Trophoblast cell (in vitro differentiated cells and primary cell): ENCODE results near the gene CRABP2.

Source experiments
- DNase-seq, 2 donors: peaks; one replicate each; pipeline ENCODE4 v3.0.0-alpha.2; 2016
- H2AFZ ChIP-seq: 2 replicates; pipeline ENCODE4 v1.6.1; 2013; ENCODE audit warnings: low read length, moderate library complexity, mild to moderate bottlenecking; ENCODE audit not compliant: insufficient read depth, poor library complexity
- H2AK5ac ChIP-seq: 2 replicates; pipeline ENCODE4 v1.6.1; 2013; ENCODE audit warnings: mild to moderate bottlenecking, low read length
- H2BK120ac ChIP-seq: 2 replicates; pipeline ENCODE4 v1.6.1; 2013; ENCODE audit warnings: low read length, mild to moderate bottlenecking, moderate library complexity; ENCODE audit not compliant: insufficient read depth, poor library complexity
- H2BK12ac ChIP-seq: 2 replicates; pipeline ENCODE4 v1.6.1; 2013; ENCODE audit warnings: mild to moderate bottlenecking, low read length, moderate library complexity
- H2BK5ac ChIP-seq: 2 replicates; pipeline ENCODE4 v1.6.1; 2013; ENCODE audit warnings: low read length, low read depth, moderate library complexity, mild to moderate bottlenecking; ENCODE audit not compliant: poor library complexity
- H3K14ac ChIP-seq: 2 replicates; pipeline ENCODE4 v1.6.1; 2013; ENCODE audit warnings: mild to moderate bottlenecking, low read length
- H3K18ac ChIP-seq: 2 replicates; pipeline ENCODE4 v1.6.1; 2013; ENCODE audit warnings: mild to moderate bottlenecking, low read length
- H3K23ac ChIP-seq: 2 replicates; pipeline ENCODE4 v1.6.1; 2013; ENCODE audit warnings: low read length
- H3K27ac ChIP-seq: 2 replicates; pipeline ENCODE4 v1.5.1; 2013; ENCODE audit warnings: low read depth, mild to moderate bottlenecking, inconsistent platforms, low read length, moderate library complexity
- H3K27me3 ChIP-seq: 2 replicates; pipeline ENCODE4 v1.6.1; 2013; ENCODE audit warnings: inconsistent platforms, mild to moderate bottlenecking, low read length, moderate library complexity; ENCODE audit not compliant: insufficient read depth
- H3K36me3 ChIP-seq, 2 experiments: 1 replicate in 1 of 2; 2 replicates in 1 of 2; pipeline ENCODE4 v1.6.1; 2013; ENCODE audit warnings: low read length in 2 of 2, mild to moderate bottlenecking in 2 of 2, moderate library complexity in 1 of 2; ENCODE audit not compliant: insufficient read depth in 2 of 2, control insufficient read depth in 1 of 2
- H3K4ac ChIP-seq: 2 replicates; pipeline ENCODE4 v1.6.1; 2013; ENCODE audit warnings: low read depth, mild to moderate bottlenecking, low read length, moderate library complexity
- H3K4me1 ChIP-seq, 2 experiments: 1 replicate in 1 of 2; 2 replicates in 1 of 2; pipeline ENCODE4 v1.6.1; 2013; ENCODE audit warnings: low read length in 2 of 2, mild to moderate bottlenecking in 2 of 2, moderate library complexity in 1 of 2; ENCODE audit not compliant: insufficient read depth in 2 of 2, control insufficient read depth in 1 of 2
- H3K4me2 ChIP-seq: 2 replicates; pipeline ENCODE4 v1.6.1; 2013; ENCODE audit warnings: inconsistent platforms, mild to moderate bottlenecking, low read length, moderate library complexity
- H3K4me3 ChIP-seq: 2 replicates; pipeline ENCODE4 v1.5.1; 2013; ENCODE audit warnings: mild to moderate bottlenecking, low read depth, low read length, inconsistent platforms
- H3K79me1 ChIP-seq: one replicate; pipeline ENCODE4 v1.6.1; 2013; ENCODE audit warnings: low read length
- H3K79me2 ChIP-seq: 2 replicates; pipeline ENCODE4 v1.6.1; 2013; ENCODE audit warnings: low read length, mild to moderate bottlenecking; ENCODE audit not compliant: control insufficient read depth, insufficient read depth, poor library complexity
- H3K9ac ChIP-seq: 2 replicates; pipeline ENCODE4 v1.6.1; 2013; ENCODE audit warnings: mild to moderate bottlenecking, low read length
- H3K9me3 ChIP-seq: 2 replicates; pipeline ENCODE4 v1.6.1; 2013; ENCODE audit warnings: low read depth, mild to moderate bottlenecking, control low read depth, inconsistent platforms, low read length; ENCODE audit not compliant: insufficient read depth
- H4K12ac ChIP-seq: 2 replicates; pipeline ENCODE4 v1.6.1; 2013; ENCODE audit warnings: low read depth, mild to moderate bottlenecking, low read length, moderate library complexity
- H4K8ac ChIP-seq: 2 replicates; pipeline ENCODE4 v1.6.1; 2013; ENCODE audit warnings: low read depth, mild to moderate bottlenecking, low read length, moderate library complexity
- H4K91ac ChIP-seq: one replicate; pipeline ENCODE4 v1.6.1; 2013; ENCODE audit warnings: low read depth, mild to moderate bottlenecking, low read length, moderate library complexity
- WGBS: extraction: QIAGEN DNeasy Blood & Tissue Kit; methylation state at CpG from one replicate; pipeline ENCODE4 v1.1.7; 2013; ENCODE audit warnings: missing lambda C conversion rate; ENCODE audit not compliant: insufficient read length, insufficient coverage; ENCODE audit errors: extremely low coverage; 5-methylcytosine and 5-hydroxymethylcytosine counted together

Gene CRABP2

DNA sequence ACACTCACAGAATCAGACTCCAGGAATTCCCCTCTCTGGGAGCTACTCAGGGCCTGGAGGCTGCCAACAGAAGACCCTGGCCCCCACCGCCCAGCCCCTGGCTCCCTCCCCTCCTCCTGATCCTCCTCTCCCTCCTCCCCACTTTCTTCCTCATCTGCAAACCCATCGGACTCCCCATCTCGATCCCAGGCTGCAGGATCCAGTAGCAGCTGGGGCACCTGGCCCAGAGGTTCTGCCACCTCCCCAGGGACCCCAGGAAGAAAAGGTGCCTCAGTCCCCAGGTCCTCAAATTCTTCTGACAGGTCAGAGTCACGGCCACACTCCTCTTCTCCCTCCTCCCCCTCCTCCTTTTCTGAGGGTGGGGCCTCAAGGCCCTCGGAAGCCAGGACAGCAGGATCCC is 35.6 kb downstream of the CRABP2 start:
- no peak overlapping the region for H3K4me3 ChIP-seq
- H3K18ac ChIP-seq: no peak overlapping the region
- H3K4me2 ChIP-seq: no peak overlapping the region
- peak overlapping the region; percentile 1 for H4K91ac ChIP-seq
- no CpG with 5 or more reads among the region's 5 CpGs for WGBS
- H4K12ac ChIP-seq: no peak overlapping the region
- no peak for DNase-seq
- peak overlapping the region; percentile 93 for H3K27ac ChIP-seq
- H3K27me3 ChIP-seq: no peaks in the 10 kb centered on the region
- no peak overlapping the region for H2AK5ac ChIP-seq
- peak overlapping the region; percentile 18 for H2AFZ ChIP-seq
- H2BK120ac ChIP-seq: peak overlapping the region; percentile 21
- H2BK12ac ChIP-seq: peak overlapping the region; percentile 16
- H3K36me3 ChIP-seq: peaks cover 27 to 28% of the 10 kb centered on the region in 2 experiments
- H3K9me3 ChIP-seq: no peaks in the 10 kb centered on the region
- peak overlapping the region; percentile 5 for H4K8ac ChIP-seq
- H3K14ac ChIP-seq: peak overlapping the region; percentile 21
- peaks cover 12% of the 10 kb centered on the region for H3K79me2 ChIP-seq
- H3K4ac ChIP-seq: no peak overlapping the region
- peaks cover 59 to 78% of the 10 kb centered on the region in 2 experiments for H3K4me1 ChIP-seq
- H2BK5ac ChIP-seq: peak overlapping the region; percentile 32
- H3K23ac ChIP-seq: no peak overlapping the region
- no peak overlapping the region for H3K9ac ChIP-seq
- peaks cover 42% of the 10 kb centered on the region for H3K79me1 ChIP-seq

DNA sequence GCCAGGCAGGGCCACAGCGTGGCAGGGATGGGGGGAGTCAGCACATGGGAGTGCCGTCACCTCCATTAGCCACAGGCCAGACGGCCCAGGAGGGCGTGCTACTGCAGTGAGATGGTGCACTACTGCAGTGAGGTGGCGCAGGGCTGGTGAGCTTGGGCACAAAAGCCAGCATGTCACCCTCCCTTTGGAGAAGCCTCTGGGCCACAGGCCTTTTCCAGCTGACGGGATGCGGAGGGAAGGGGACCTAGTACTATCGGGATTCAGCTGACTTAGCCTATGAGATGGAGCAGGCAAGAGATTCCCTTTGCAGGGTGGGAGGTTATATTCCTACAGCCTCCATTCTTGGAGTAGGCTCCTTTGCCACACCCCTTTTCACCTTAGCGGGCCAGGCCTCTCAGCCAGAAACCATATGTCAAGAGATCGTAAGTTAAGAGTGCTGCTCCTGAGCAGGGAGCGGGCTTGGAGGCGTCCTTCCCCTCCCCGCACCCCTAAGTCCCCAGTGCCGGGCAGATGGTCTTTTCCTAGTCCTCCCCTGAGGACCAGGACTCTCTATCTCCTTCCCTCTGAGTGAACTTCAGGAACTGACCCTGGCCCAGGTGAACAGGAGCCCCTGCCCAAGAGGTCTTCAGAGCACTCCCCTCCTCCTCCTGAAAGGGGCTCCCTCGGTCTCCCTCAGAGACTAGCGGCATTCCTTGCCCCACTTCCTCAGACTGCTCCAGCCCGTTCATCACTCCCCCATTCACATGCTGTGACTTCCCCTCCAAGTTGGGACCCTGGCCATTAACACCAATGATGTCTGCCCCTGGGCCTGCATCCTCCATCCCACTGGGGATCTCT is 36.4 kb downstream of the CRABP2 start:
- peaks cover 45% of the 10 kb centered on the region for H3K79me1 ChIP-seq
- H3K4me2 ChIP-seq: peak overlapping the region; percentile 19
- H4K8ac ChIP-seq: peak overlapping the region; percentile 63
- peak overlapping the region; percentile 19 for H2AK5ac ChIP-seq
- H3K14ac ChIP-seq: peak overlapping the region; percentile 59
- no peak for DNase-seq
- peak overlapping the region; percentile 93 for H3K27ac ChIP-seq
- H3K4me1 ChIP-seq: peaks cover 59 to 78% of the 10 kb centered on the region in 2 experiments
- no peak overlapping the region for H3K4me3 ChIP-seq
- peak overlapping the region; percentile 32 for H2AFZ ChIP-seq
- H3K18ac ChIP-seq: peak overlapping the region; percentile 43
- H3K27me3 ChIP-seq: no peaks in the 10 kb centered on the region
- H3K36me3 ChIP-seq: peaks cover 20 to 21% of the 10 kb centered on the region in 2 experiments
- no peak overlapping the region for H3K23ac ChIP-seq
- H3K79me2 ChIP-seq: peaks cover 8% of the 10 kb centered on the region
- H2BK5ac ChIP-seq: peak overlapping the region; percentile 73
- no peak overlapping the region for H3K4ac ChIP-seq
- no CpG with 5 or more reads among the region's 17 CpGs for WGBS
- peak overlapping the region; percentile 14 for H4K12ac ChIP-seq
- H2BK12ac ChIP-seq: peak overlapping the region; percentile 63
- no peak overlapping the region for H3K9ac ChIP-seq
- H4K91ac ChIP-seq: peak overlapping the region; percentile 58
- peak overlapping the region; percentile 72 for H2BK120ac ChIP-seq
- H3K9me3 ChIP-seq: no peaks in the 10 kb centered on the region

DNA sequence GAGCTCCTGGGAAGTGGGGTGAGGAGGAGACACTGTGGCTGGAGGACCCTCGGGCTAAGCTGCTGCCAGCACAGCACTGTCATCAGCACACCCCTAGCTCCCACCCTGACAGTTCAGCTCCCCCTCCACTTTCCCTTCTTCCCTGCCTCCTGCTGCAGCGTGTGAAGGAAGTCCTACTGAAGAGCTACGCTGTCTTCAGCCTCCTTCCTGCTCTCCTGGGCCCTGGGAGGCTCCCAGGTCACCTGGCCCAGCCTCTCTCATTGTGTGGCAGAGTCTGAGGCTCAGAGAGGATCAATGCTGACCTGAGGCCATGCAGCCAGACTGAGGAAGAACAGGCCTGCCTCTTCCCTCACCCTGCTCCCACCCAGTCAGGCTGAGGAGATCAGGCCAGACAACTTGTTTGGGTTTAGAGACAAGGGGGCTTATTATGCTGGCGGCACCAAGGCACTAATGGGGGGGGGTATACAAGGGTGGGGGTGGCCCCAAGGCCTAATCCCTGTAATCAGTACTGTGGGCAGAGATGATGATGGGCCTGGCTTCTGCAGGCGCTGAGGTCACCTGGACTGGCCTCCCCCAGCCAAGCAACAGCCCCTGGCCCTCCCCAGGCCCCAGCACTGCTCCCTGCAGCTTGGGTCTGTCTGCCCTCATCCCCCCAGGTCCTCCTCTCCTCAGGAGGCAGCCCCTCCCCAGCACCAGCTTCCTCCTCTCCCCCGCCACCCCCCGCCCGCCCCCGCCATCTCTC is 37.2 kb downstream of the CRABP2 start:
- WGBS: no CpG with 5 or more reads among the region's 9 CpGs
- Histone ChIP-seq H3K23ac (no peak overlapping the region), H3K4me2 (peak overlapping the region; percentile 18)

DNA sequence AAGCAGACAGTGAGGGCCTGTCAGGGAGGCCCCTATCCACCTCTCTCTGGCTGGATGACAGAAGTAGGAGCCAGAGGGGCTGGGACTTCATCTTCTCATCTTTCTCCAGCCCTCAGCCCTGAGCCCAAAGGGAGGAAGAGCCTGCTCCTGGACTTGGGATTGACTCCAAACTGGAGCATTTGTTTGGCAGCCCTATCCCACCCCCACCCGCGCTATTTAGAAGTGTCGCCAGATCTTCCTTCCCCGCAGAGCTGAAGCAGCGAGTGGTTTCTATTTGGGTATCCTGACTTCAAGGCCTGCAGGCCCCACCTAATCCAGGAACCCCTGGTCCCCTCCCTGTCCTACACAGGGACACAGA is 37.8 kb downstream of the CRABP2 start:
- peak overlapping the region; percentile 72 for H2BK12ac ChIP-seq
- peak overlapping the region; percentile 96 for H4K91ac ChIP-seq
- no CpG with 5 or more reads among the region's 5 CpGs for WGBS
- peaks cover 66 to 80% of the 10 kb centered on the region in 2 experiments for H3K4me1 ChIP-seq
- H3K18ac ChIP-seq: peak overlapping the region; percentile 97
- peaks cover 7% of the 10 kb centered on the region for H3K79me2 ChIP-seq
- no peak for DNase-seq
- peak overlapping the region; percentile 71 for H2AFZ ChIP-seq
- no peak overlapping the region for H3K4me3 ChIP-seq
- H3K4me2 ChIP-seq: peak overlapping the region; percentile 18
- H4K12ac ChIP-seq: peak overlapping the region; percentile 45
- H2AK5ac ChIP-seq: peak overlapping the region; percentile 86
- H2BK120ac ChIP-seq: peak overlapping the region; percentile 92
- no peak overlapping the region for H3K23ac ChIP-seq
- H3K79me1 ChIP-seq: peaks cover 56% of the 10 kb centered on the region
- H2BK5ac ChIP-seq: peak overlapping the region; percentile 89
- no peaks in the 10 kb centered on the region for H3K9me3 ChIP-seq
- peak overlapping the region; percentile 93 for H3K27ac ChIP-seq
- no peak overlapping the region for H3K9ac ChIP-seq
- H4K8ac ChIP-seq: peak overlapping the region; percentile 81
- no peaks in the 10 kb centered on the region for H3K27me3 ChIP-seq
- H3K14ac ChIP-seq: peak overlapping the region; percentile 95
- peaks cover 6 to 7% of the 10 kb centered on the region in 2 experiments for H3K36me3 ChIP-seq
- peak overlapping the region; percentile 53 for H3K4ac ChIP-seq

More for the DNA sequence above, 37.2 kb downstream of the CRABP2 start:
- Histone ChIP-seq H3K4me3 (no peak overlapping the region), H2AFZ (no peak overlapping the region), H3K27me3 (no peaks in the 10 kb centered on the region), H3K79me2 (peaks cover 7% of the 10 kb centered on the region), H3K9ac (no peak overlapping the region), H3K9me3 (no peaks in the 10 kb centered on the region), H4K8ac (peak overlapping the region; percentile 81), H3K18ac (peak overlapping the region; percentile 97), H3K27ac (peak overlapping the region; percentile 93), H4K91ac (peak overlapping the region; percentile 96), H2AK5ac (peak overlapping the region; percentile 86), H2BK12ac (peak overlapping the region; percentile 72), H3K79me1 (peaks cover 50% of the 10 kb centered on the region), H3K36me3 (peaks cover 12% of the 10 kb centered on the region in 2 experiments), H2BK120ac (peak overlapping the region; percentile 92), H2BK5ac (peak overlapping the region; percentile 89), H4K12ac (peak overlapping the region; percentile 17), H3K4me1 (peaks cover 64 to 78% of the 10 kb centered on the region in 2 experiments), H3K4ac (peak overlapping the region; percentile 53), H3K14ac (peak overlapping the region; percentile 95)
- no peak for DNase-seq
